ENCODE results near the gene CPEB4.

CPEB4 gene

DNA sequence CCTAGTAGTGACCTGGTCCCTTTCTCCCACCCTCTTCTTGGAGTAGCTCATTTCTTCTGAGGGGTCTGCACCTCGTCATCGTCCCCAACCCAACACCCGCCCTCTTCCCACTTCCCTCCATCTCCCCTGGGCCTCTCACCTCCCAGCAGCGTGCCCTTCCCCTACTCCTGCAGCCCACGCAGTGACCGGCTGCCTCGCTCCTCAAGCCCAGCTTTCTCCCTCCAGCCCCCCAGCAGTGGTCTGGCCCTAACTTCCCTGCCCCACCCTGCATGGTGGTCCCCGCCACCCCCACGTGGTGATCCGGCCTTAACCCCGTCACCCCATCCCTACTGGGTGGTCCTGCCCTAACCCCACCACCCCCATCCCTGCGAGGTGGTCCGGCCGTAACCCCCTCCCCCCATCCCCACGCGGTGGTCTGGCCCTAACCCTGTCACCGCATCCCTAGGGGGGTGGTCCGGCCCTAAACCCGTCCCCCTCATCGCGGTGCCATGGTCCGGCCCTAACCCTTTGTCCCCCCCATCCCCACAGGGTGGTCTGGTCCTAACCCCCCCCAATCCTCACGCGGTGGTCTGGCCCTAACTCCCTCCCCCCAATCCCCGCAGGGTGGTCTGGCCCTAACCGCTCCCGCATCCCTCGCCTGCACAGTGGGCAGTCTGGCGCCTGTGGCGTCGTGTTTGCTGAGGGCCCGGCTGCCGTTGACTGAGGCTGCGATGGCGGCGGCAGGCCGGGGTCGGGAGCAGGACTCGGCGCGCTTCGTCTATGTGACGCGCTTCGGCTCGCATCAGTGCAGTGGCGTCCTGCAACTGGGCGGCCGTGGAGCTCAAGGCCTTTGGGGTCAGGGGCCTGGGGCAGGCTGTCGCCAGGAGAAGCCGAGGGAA, 100.6 kb downstream of the CPEB4 start, which contains the start of gene C5orf47:
C5orf47 (plus strand) TSS at position 617 of the 878 bp plus-strand sequence; CDS start at position 711, 94 bp downstream.
- DNase-seq: no peak

GRCh38 chr5:173989432-173990082, 101.4 kb downstream of the CPEB4 start:
- no peak for DNase-seq

GRCh38 chr5:173997331-173997730, 109.2 kb downstream of the CPEB4 start:
- DNase-seq: no peak

GRCh38 chr5:173998531-173998930, 110.4 kb downstream of the CPEB4 start:
- no peak for DNase-seq

GRCh38 chr5:174000076-174000475, 111.9 kb downstream of the CPEB4 start:
- DNase-seq: no peak

DNA sequence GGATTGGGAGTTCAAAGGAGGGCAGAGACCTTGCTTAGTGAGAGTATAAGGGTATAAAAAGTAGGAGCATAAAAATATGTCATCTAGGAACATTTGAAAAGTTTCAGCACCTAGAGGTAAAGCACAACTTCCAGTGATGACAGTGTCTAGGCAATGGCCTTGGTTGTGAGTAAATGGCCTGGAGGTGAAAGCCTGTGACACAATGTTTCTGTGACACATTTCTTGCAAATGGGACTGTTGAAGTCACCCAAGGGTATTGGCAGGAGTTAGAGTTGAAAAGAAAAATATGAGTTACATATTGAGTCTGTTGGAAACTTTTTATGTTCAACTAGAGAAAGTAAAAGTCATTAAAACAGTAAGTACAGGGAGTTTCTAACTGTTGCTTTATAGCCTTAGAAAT, 115.6 kb downstream of the CPEB4 start:
- no peak for DNase-seq

- no peak for DNase-seq
Observed at GRCh38 chr5:174008922-174009321, 120.8 kb downstream of the CPEB4 start.

GRCh38 chr5:174010365-174010764, 122.2 kb downstream of the CPEB4 start:
- DNase-seq: no peak

GRCh38 chr5:174011441-174011840, 123.3 kb downstream of the CPEB4 start:
- no peak for DNase-seq
